ENCODE data around the gene DGKA.
"Not testable (repeated sequence)": the region's sequence is repeated elsewhere in the genome, so short reads cannot be mapped to it uniquely, and the experiment has no call there.

Gene DGKA

GRCh38 chr12:55908726-55909512 lies 22.0 kb upstream of the DGKA start:
- Histone ChIP-seq H3K4me1 (ENCODE audit: insufficient read depth, insufficient read length) (no peaks in the 10 kb centered on the region), H3K9ac (ENCODE audit: insufficient read length, low read depth) (no peak overlapping the region), H3K4me3 (ENCODE audit: insufficient read length, low read depth) (no peak overlapping the region), H3K36me3 (ENCODE audit: insufficient read depth, insufficient read length, low read length) (peaks cover 9% of the 10 kb centered on the region), H3K9me3 (ENCODE audit: insufficient read depth, low read length) (no peaks in the 10 kb centered on the region), H3K27me3 (ENCODE audit: insufficient read depth, insufficient read length) (no peaks in the 10 kb centered on the region)
- TF ChIP-seq ZNF274 (IDR thresholded peaks at IDR 0.05; ENCODE audit: low read depth, low read length) (no peak), SUZ12 (IDR thresholded peaks at IDR 0.05; ENCODE audit: extremely low read depth, insufficient read depth, insufficient read length) (no peak)
- DNase-seq (ENCODE audit: low read depth, low spot score), result no peak

- no peak for DNase-seq (ENCODE audit: low read depth, low spot score)
- H3K4me1 ChIP-seq (ENCODE audit: insufficient read depth, insufficient read length), result no peaks in the 10 kb centered on the region
- H3K36me3 ChIP-seq (ENCODE audit: insufficient read depth, insufficient read length, low read length), result peaks cover 15% of the 10 kb centered on the region
- no peak overlapping the region for H3K4me3 ChIP-seq (ENCODE audit: insufficient read length, low read depth)
- TF ChIP-seq ZNF274 (IDR thresholded peaks at IDR 0.05; ENCODE audit: low read depth, low read length), result no peak
- TF ChIP-seq SUZ12 (IDR thresholded peaks at IDR 0.05; ENCODE audit: extremely low read depth, insufficient read depth, insufficient read length), result no peak
- no peak for TF ChIP-seq YY1 (IDR thresholded peaks at IDR 0.05; ENCODE audit: insufficient read depth, insufficient read length)
- no peak overlapping the region for H3K9ac ChIP-seq (ENCODE audit: insufficient read length, low read depth)
- no peaks in the 10 kb centered on the region for H3K9me3 ChIP-seq (ENCODE audit: insufficient read depth, low read length)
- H3K27me3 ChIP-seq (ENCODE audit: insufficient read depth, insufficient read length), result no peaks in the 10 kb centered on the region
These were observed 21.5 kb upstream of the DGKA start for GRCh38 chr12:55909513-55909884.

- peaks cover 24% of the 10 kb centered on the region for H3K36me3 ChIP-seq (ENCODE audit: insufficient read depth, insufficient read length, low read length)
These were observed 18.1 kb upstream of the DGKA start for GRCh38 chr12:55912908-55913307.

GRCh38 chr12:55915482-55915859 lies 15.5 kb upstream of the DGKA start:
- H3K9ac ChIP-seq (ENCODE audit: insufficient read length, low read depth), result no peak overlapping the region
- no peak overlapping the region for H3K4me3 ChIP-seq (ENCODE audit: insufficient read length, low read depth)
- no peaks in the 10 kb centered on the region for H3K4me1 ChIP-seq (ENCODE audit: insufficient read depth, insufficient read length)
- no peaks in the 10 kb centered on the region for H3K27me3 ChIP-seq (ENCODE audit: insufficient read depth, insufficient read length)
- TF ChIP-seq YY1 (IDR thresholded peaks at IDR 0.05; ENCODE audit: insufficient read depth, insufficient read length) (no peak), ZNF274 (IDR thresholded peaks at IDR 0.05; ENCODE audit: low read depth, low read length) (no peak), SUZ12 (IDR thresholded peaks at IDR 0.05; ENCODE audit: extremely low read depth, insufficient read depth, insufficient read length) (no peak)
- DNase-seq (ENCODE audit: low read depth, low spot score), result no peak
- no peaks in the 10 kb centered on the region for H3K9me3 ChIP-seq (ENCODE audit: insufficient read depth, low read length)
- H3K36me3 ChIP-seq (ENCODE audit: insufficient read depth, insufficient read length, low read length), result peaks cover 27% of the 10 kb centered on the region

More at GRCh38 chr12:55912908-55913307, 18.1 kb upstream of the DGKA start:
- H3K9ac ChIP-seq (ENCODE audit: insufficient read length, low read depth), result no peak overlapping the region
- no peaks in the 10 kb centered on the region for H3K9me3 ChIP-seq (ENCODE audit: insufficient read depth, low read length)
- TF ChIP-seq ZNF274 (IDR thresholded peaks at IDR 0.05; ENCODE audit: low read depth, low read length), result no peak
- H3K4me3 ChIP-seq (ENCODE audit: insufficient read length, low read depth), result no peak overlapping the region
- DNase-seq (ENCODE audit: low read depth, low spot score), result no peak
- H3K27me3 ChIP-seq (ENCODE audit: insufficient read depth, insufficient read length), result no peaks in the 10 kb centered on the region
- no peaks in the 10 kb centered on the region for H3K4me1 ChIP-seq (ENCODE audit: insufficient read depth, insufficient read length)

GRCh38 chr12:55919032-55919431 lies 11.9 kb upstream of the DGKA start:
- DNase-seq (ENCODE audit: low read depth, low spot score); H3K4me1 ChIP-seq (ENCODE audit: insufficient read depth, insufficient read length); H3K4me3 ChIP-seq (ENCODE audit: insufficient read length, low read depth); H3K9me3 ChIP-seq (ENCODE audit: insufficient read depth, low read length); H3K27me3 ChIP-seq (ENCODE audit: insufficient read depth, insufficient read length); H3K9ac ChIP-seq (ENCODE audit: insufficient read length, low read depth): not testable (repeated sequence)
- peaks cover 40% of the 10 kb centered on the region for H3K36me3 ChIP-seq (ENCODE audit: insufficient read depth, insufficient read length, low read length)

GRCh38 chr12:55922126-55922525 lies 8.8 kb upstream of the DGKA start:
- H3K9me3 ChIP-seq (ENCODE audit: insufficient read depth, low read length), result no peaks in the 10 kb centered on the region
- no peaks in the 10 kb centered on the region for H3K27me3 ChIP-seq (ENCODE audit: insufficient read depth, insufficient read length)
- H3K36me3 ChIP-seq (ENCODE audit: insufficient read depth, insufficient read length, low read length), result peaks cover 47% of the 10 kb centered on the region
- no peak for DNase-seq (ENCODE audit: low read depth, low spot score)
- TF ChIP-seq ZNF274 (IDR thresholded peaks at IDR 0.05; ENCODE audit: low read depth, low read length) (no peak), SUZ12 (IDR thresholded peaks at IDR 0.05; ENCODE audit: extremely low read depth, insufficient read depth, insufficient read length) (no peak), YY1 (IDR thresholded peaks at IDR 0.05; ENCODE audit: insufficient read depth, insufficient read length) (no peak)
- H3K4me3 ChIP-seq (ENCODE audit: insufficient read length, low read depth), result no peak overlapping the region
- peaks cover 2% of the 10 kb centered on the region for H3K4me1 ChIP-seq (ENCODE audit: insufficient read depth, insufficient read length)
- H3K9ac ChIP-seq (ENCODE audit: insufficient read length, low read depth), result no peak overlapping the region

- DNase-seq (ENCODE audit: low read depth, low spot score); H3K4me3 ChIP-seq (ENCODE audit: insufficient read length, low read depth); H3K4me1 ChIP-seq (ENCODE audit: insufficient read depth, insufficient read length); H3K9ac ChIP-seq (ENCODE audit: insufficient read length, low read depth); H3K27me3 ChIP-seq (ENCODE audit: insufficient read depth, insufficient read length); H3K9me3 ChIP-seq (ENCODE audit: insufficient read depth, low read length): not testable (repeated sequence)
- H3K36me3 ChIP-seq (ENCODE audit: insufficient read depth, insufficient read length, low read length), result peaks cover 47% of the 10 kb centered on the region
These were observed 7.3 kb upstream of the DGKA start for GRCh38 chr12:55923648-55924047.

- no peak for DNase-seq (ENCODE audit: low read depth, low spot score)
- Histone ChIP-seq H3K4me1 (ENCODE audit: insufficient read depth, insufficient read length) (peaks cover 2% of the 10 kb centered on the region), H3K36me3 (ENCODE audit: insufficient read depth, insufficient read length, low read length) (peaks cover 44% of the 10 kb centered on the region), H3K27me3 (ENCODE audit: insufficient read depth, insufficient read length) (no peaks in the 10 kb centered on the region), H3K4me3 (ENCODE audit: insufficient read length, low read depth) (no peak overlapping the region), H3K9me3 (ENCODE audit: insufficient read depth, low read length) (no peaks in the 10 kb centered on the region), H3K9ac (ENCODE audit: insufficient read length, low read depth) (no peak overlapping the region)
- TF ChIP-seq SUZ12 (IDR thresholded peaks at IDR 0.05; ENCODE audit: extremely low read depth, insufficient read depth, insufficient read length) (no peak), ZNF274 (IDR thresholded peaks at IDR 0.05; ENCODE audit: low read depth, low read length) (no peak), YY1 (IDR thresholded peaks at IDR 0.05; ENCODE audit: insufficient read depth, insufficient read length) (no peak)
These were observed 5.6 kb upstream of the DGKA start for GRCh38 chr12:55925371-55925770.

Data from NT2/D1 (cell line).